ENCODE data around the gene SYTL3.

GRCh38 chr6:158756126-158756525, 106.3 kb downstream of the SYTL3 start:
- no peak for TF ChIP-seq POLR2A (IDR thresholded peaks at IDR 0.05)
- TF ChIP-seq, protein P1, sequence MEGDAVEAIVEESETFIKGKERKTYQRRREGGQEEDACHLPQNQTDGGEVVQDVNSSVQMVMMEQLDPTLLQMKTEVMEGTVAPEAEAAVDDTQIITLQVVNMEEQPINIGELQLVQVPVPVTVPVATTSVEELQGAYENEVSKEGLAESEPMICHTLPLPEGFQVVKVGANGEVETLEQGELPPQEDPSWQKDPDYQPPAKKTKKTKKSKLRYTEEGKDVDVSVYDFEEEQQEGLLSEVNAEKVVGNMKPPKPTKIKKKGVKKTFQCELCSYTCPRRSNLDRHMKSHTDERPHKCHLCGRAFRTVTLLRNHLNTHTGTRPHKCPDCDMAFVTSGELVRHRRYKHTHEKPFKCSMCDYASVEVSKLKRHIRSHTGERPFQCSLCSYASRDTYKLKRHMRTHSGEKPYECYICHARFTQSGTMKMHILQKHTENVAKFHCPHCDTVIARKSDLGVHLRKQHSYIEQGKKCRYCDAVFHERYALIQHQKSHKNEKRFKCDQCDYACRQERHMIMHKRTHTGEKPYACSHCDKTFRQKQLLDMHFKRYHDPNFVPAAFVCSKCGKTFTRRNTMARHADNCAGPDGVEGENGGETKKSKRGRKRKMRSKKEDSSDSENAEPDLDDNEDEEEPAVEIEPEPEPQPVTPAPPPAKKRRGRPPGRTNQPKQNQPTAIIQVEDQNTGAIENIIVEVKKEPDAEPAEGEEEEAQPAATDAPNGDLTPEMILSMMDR (IDR thresholded peaks at IDR 0.05 in 4 of 5, conservative IDR thresholded peaks at IDR 0.05 in 1 of 5) = no peak

Data from gastrocnemius medialis (tissue), 4 donors.